Measurements from ENCODE around the gene ASIC2. TPM values are rescaled to one million over a fixed set of nuclear protein-coding genes. Genes with fewer than 3 reads are reported as not detected.

Gene ASIC2
- total RNA-seq, 5 donors from 2014 or later (not counting 1 experiment from before 2014, with no cell fraction given): not detected

DNA sequence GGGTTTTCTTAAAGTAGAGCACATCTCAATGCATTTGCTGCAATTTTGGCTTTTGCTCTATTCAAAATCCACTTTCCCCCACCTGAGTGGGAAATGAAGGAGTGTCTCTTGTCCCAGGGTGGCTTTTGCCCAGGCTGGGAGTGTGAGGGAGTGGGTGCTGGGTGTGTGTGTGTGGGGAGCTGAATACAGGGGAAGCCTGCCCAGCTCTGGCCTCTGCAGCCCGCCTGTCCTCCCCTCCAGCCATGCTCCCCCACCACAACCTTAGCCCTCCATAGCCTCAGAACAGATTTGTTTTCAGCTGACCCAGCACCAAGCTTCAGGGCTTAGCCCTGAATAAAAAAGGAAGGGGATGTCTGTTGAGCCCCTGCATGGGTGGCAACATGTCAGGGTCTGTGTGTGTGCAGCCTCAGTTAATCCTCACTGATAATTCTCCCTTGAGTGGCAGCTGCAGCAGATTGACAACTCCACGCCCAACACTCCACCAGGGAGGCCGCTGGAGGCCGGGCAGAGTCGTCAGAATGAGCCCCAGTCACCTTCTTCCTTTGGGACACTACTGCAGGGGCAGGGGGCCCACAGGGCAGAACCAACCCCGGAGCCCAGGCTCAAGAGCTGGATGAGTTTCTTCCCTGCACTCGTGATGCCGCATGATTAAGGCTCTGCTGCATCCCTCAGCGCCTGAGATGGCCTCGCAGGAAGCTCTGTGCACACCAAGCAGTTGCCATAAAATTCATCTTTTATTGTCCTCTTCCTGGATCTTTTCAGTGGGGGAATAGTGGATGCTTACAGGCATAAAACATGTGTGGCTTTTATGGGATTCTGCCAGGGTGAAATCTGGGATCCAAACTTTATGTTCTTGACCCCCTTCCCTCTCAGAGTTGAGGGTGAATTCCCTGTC lies 246.5 kb downstream of the ASIC2 start:
- H3K4me3 ChIP-seq (ENCODE audit: control insufficient read depth in 1 of 2, extremely low read depth in 1 of 2, low read length in 1 of 2): no peak overlapping the region
- no peak for DNase-seq
- H3K27me3 Mint-ChIP-seq: peaks cover 15 to 22% of the 10 kb centered on the region in 2 donors
- H3K27ac ChIP-seq (ENCODE audit: low read length): no peak overlapping the region
- CTCF ChIA-PET: no interaction called here
- ATAC-seq (replicated peaks in 1 of 4): no peak
- H3K9me3 ChIP-seq: no peaks in the 10 kb centered on the region
- no peaks in the 10 kb centered on the region for H3K4me1 Mint-ChIP-seq
- no peaks in the 10 kb centered on the region for H3K36me3 Mint-ChIP-seq
- WGBS (ENCODE audit: insufficient coverage): 48% methylated on average over 5 of the region's 10 CpGs
- H3K9me3 Mint-ChIP-seq: no peaks in the 10 kb centered on the region
- H3K27ac Mint-ChIP-seq: no peak overlapping the region
- POLR2A ChIA-PET: no interaction called here
- no peaks in the 10 kb centered on the region for H3K36me3 ChIP-seq (ENCODE audit: control insufficient read depth in 2 of 2, extremely low read depth in 1 of 2, insufficient read depth in 1 of 2, low read length in 1 of 2)
- peaks cover 0 to 14% of the 10 kb centered on the region in 2 experiments for H3K27me3 ChIP-seq (replicated peaks in 1 of 2; ENCODE audit: control insufficient read depth in 2 of 2, extremely low read depth in 1 of 2, insufficient read depth in 2 of 2, low read length in 1 of 2)
- H3K4me3 Mint-ChIP-seq: no peak overlapping the region
- no peaks in the 10 kb centered on the region for H3K4me1 ChIP-seq (ENCODE audit: control insufficient read depth in 1 of 2, extremely low read depth in 1 of 2, insufficient read depth in 2 of 2, low read length in 2 of 2)

DNA sequence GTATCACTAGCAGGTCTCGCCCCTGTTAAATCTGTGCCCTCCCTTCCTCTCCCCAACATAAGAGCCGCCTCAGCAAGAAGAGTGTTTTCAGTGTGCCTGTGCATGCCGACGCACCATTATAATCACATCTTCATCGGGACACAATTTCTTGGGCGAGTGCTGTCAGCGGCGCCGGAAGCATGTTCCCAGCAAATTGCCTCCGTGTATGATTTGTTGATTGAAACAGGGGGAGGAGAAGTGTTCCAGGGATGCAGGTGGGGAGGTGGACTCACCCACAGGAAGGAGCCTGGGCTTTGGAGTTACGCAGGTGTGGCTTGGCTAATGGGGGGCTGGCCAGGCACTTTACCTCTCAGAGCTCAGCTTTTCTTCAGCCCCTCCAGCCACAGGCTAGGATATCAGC lies 247.9 kb downstream of the ASIC2 start:
- peaks cover 17% of the 10 kb centered on the region in 2 donors for H3K27me3 Mint-ChIP-seq
- Histone ChIP-seq H3K36me3 (ENCODE audit: control insufficient read depth in 2 of 2, extremely low read depth in 1 of 2, insufficient read depth in 1 of 2, low read length in 1 of 2) (no peaks in the 10 kb centered on the region), H3K4me1 (ENCODE audit: control insufficient read depth in 1 of 2, extremely low read depth in 1 of 2, insufficient read depth in 2 of 2, low read length in 2 of 2) (no peaks in the 10 kb centered on the region), H3K27ac (ENCODE audit: low read length) (no peak overlapping the region), H3K4me3 (ENCODE audit: control insufficient read depth in 1 of 2, extremely low read depth in 1 of 2, low read length in 1 of 2) (no peak overlapping the region), H3K27me3 (replicated peaks in 1 of 2; ENCODE audit: control insufficient read depth in 2 of 2, extremely low read depth in 1 of 2, insufficient read depth in 2 of 2, low read length in 1 of 2) (peaks cover 0 to 14% of the 10 kb centered on the region in 2 experiments), H3K9me3 (no peaks in the 10 kb centered on the region)
- ATAC-seq (replicated peaks in 1 of 4): no peak
- POLR2A ChIA-PET: no interaction called here
- no peak overlapping the region for H3K4me3 Mint-ChIP-seq
- H3K27ac Mint-ChIP-seq: no peak overlapping the region
- DNase-seq: no peak
- H3K4me1 Mint-ChIP-seq: no peaks in the 10 kb centered on the region
- H3K36me3 Mint-ChIP-seq: no peaks in the 10 kb centered on the region
- CTCF ChIA-PET: no interaction called here
- 85% methylated on average over 7 of the region's 11 CpGs for WGBS (ENCODE audit: insufficient coverage)
- no peaks in the 10 kb centered on the region for H3K9me3 Mint-ChIP-seq

DNA sequence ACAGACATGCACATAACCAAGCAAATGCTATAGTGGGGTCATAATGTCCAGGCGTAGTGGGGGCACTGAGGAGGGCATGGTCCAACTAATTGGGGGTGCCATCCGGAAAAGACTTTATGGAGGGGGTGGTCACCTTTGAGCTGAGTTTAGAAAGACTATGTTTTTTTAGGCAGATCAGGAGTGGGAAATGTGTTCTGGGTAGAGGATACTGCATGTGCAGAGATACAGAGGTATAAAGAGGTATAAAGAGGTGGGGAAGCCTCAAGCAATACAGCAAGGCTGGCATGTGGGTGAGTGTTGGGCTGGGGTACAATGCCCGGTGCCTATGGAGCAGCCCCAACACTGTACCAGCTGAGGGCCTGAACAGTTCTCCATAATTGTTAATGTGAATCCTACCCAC lies 248.3 kb downstream of the ASIC2 start:
- WGBS (ENCODE audit: insufficient coverage): 90% methylated on average over 3 of the region's 3 CpGs
- Histone ChIP-seq H3K27me3 (replicated peaks in 1 of 2; ENCODE audit: control insufficient read depth in 2 of 2, extremely low read depth in 1 of 2, insufficient read depth in 2 of 2, low read length in 1 of 2) (peaks cover 0 to 14% of the 10 kb centered on the region in 2 experiments), H3K27ac (ENCODE audit: low read length) (no peak overlapping the region), H3K36me3 (ENCODE audit: control insufficient read depth in 2 of 2, extremely low read depth in 1 of 2, insufficient read depth in 1 of 2, low read length in 1 of 2) (no peaks in the 10 kb centered on the region), H3K4me3 (ENCODE audit: control insufficient read depth in 1 of 2, extremely low read depth in 1 of 2, low read length in 1 of 2) (no peak overlapping the region), H3K9me3 (no peaks in the 10 kb centered on the region), H3K4me1 (ENCODE audit: control insufficient read depth in 1 of 2, extremely low read depth in 1 of 2, insufficient read depth in 2 of 2, low read length in 2 of 2) (no peaks in the 10 kb centered on the region)
- H3K9me3 Mint-ChIP-seq: no peaks in the 10 kb centered on the region
- H3K4me3 Mint-ChIP-seq: no peak overlapping the region
- peaks cover 18 to 22% of the 10 kb centered on the region in 2 donors for H3K27me3 Mint-ChIP-seq
- no peak overlapping the region for H3K27ac Mint-ChIP-seq
- ChIA-PET CTCF (no interaction called here), POLR2A (no interaction called here)
- no peaks in the 10 kb centered on the region for H3K4me1 Mint-ChIP-seq
- no peak for DNase-seq
- no peak for ATAC-seq (replicated peaks in 1 of 4)
- no peaks in the 10 kb centered on the region for H3K36me3 Mint-ChIP-seq

DNA sequence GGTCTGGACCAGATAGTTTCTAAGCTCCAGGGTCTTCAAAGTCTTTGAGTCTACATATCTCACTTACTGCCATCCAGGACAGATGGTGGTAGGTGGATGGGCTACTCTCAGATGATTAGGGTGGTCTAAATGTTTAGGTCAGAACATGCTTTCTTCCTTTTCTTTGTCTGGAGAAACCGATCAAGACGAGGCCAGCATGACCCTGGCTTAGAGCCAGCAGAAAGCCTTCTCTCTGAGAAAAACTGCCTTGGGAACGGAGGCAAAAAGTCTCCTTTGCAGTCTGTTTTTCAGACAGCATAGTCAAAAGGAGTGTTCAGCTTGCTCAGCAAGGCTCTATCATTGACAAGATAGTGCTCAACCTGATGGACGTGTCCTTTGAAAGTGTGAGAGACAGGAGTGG lies 252.6 kb downstream of the ASIC2 start:
- ATAC-seq (replicated peaks in 1 of 4) (no peak), DNase-seq (no peak)
- no peaks in the 10 kb centered on the region for H3K4me1 ChIP-seq (ENCODE audit: control insufficient read depth in 1 of 2, extremely low read depth in 1 of 2, insufficient read depth in 2 of 2, low read length in 2 of 2)
- H3K27ac Mint-ChIP-seq: no peak overlapping the region
- peaks cover 42 to 48% of the 10 kb centered on the region in 2 donors for H3K27me3 Mint-ChIP-seq
- H3K36me3 ChIP-seq (ENCODE audit: control insufficient read depth in 2 of 2, extremely low read depth in 1 of 2, insufficient read depth in 1 of 2, low read length in 1 of 2): no peaks in the 10 kb centered on the region
- POLR2A ChIA-PET: no interaction called here
- no peaks in the 10 kb centered on the region for H3K36me3 Mint-ChIP-seq
- H3K4me3 Mint-ChIP-seq: no peak overlapping the region
- WGBS (ENCODE audit: insufficient coverage): 55% methylated on average over 4 of the region's 4 CpGs
- no peaks in the 10 kb centered on the region for H3K9me3 ChIP-seq
- CTCF ChIA-PET: no interaction called here
- H3K9me3 Mint-ChIP-seq: no peaks in the 10 kb centered on the region
- no peak overlapping the region for H3K27ac ChIP-seq (ENCODE audit: low read length)
- peaks cover 0 to 19% of the 10 kb centered on the region in 2 experiments for H3K27me3 ChIP-seq (replicated peaks in 1 of 2; ENCODE audit: control insufficient read depth in 2 of 2, extremely low read depth in 1 of 2, insufficient read depth in 2 of 2, low read length in 1 of 2)
- H3K4me3 ChIP-seq (ENCODE audit: control insufficient read depth in 1 of 2, extremely low read depth in 1 of 2, low read length in 1 of 2): no peak overlapping the region
- H3K4me1 Mint-ChIP-seq: no peaks in the 10 kb centered on the region

DNA sequence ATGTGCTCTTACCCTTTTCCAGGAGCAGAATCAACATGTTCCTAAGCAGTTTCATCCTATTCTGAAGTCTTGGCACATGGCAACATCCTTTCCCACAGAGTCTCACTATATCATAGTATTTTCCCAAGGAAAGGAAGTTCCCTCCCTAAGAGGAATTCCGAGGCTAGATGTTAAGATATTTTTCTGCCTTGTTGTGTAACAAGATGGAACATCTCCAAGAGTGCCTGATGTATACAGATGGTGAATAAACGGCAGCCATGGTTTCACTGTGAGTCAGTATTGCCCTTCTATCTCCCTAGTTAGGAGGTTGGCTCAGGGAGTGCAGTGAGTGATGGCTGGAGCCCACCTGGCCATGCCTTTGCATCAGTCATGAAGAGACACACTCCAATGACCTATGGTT lies 253.2 kb downstream of the ASIC2 start:
- H3K27me3 ChIP-seq (replicated peaks in 1 of 2; ENCODE audit: control insufficient read depth in 2 of 2, extremely low read depth in 1 of 2, insufficient read depth in 2 of 2, low read length in 1 of 2): peaks cover 0 to 14% of the 10 kb centered on the region in 2 experiments
- H3K9me3 ChIP-seq: no peaks in the 10 kb centered on the region
- no peaks in the 10 kb centered on the region for H3K4me1 Mint-ChIP-seq
- 17% methylated on average over 1 of the region's 2 CpGs for WGBS (ENCODE audit: insufficient coverage)
- H3K27ac ChIP-seq (ENCODE audit: low read length): no peak overlapping the region
- H3K27me3 Mint-ChIP-seq: peaks cover 46 to 48% of the 10 kb centered on the region in 2 donors
- no peaks in the 10 kb centered on the region for H3K9me3 Mint-ChIP-seq
- CTCF ChIA-PET: no interaction called here
- H3K4me3 Mint-ChIP-seq: no peak overlapping the region
- H3K27ac Mint-ChIP-seq: no peak overlapping the region
- no peaks in the 10 kb centered on the region for H3K36me3 ChIP-seq (ENCODE audit: control insufficient read depth in 2 of 2, extremely low read depth in 1 of 2, insufficient read depth in 1 of 2, low read length in 1 of 2)
- DNase-seq (no peak), ATAC-seq (replicated peaks in 1 of 4) (no peak)
- POLR2A ChIA-PET: no interaction called here
- H3K36me3 Mint-ChIP-seq: no peaks in the 10 kb centered on the region
- no peaks in the 10 kb centered on the region for H3K4me1 ChIP-seq (ENCODE audit: control insufficient read depth in 1 of 2, extremely low read depth in 1 of 2, insufficient read depth in 2 of 2, low read length in 2 of 2)
- H3K4me3 ChIP-seq (ENCODE audit: control insufficient read depth in 1 of 2, extremely low read depth in 1 of 2, low read length in 1 of 2): no peak overlapping the region

DNA sequence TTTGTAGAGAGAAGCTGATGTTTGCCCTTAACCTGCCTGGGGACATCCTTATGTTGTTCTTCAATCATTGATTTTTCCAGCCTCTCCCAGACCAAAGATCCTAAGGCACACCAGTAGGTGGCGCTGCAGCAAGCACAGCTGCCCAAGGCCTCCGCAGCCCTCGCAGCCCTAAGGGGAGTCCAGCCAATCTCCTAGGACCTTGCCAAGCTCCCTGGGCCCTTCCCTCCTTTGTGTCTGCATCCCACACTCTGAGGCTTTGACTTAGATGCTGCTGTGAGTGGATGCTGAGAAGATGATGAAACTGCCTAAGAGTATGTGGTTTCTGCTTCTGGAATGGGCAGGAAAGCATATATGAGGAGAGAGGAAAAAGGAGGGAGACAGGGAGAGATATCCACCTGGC lies 254.4 kb downstream of the ASIC2 start:
- H3K27me3 ChIP-seq (replicated peaks in 1 of 2; ENCODE audit: control insufficient read depth in 2 of 2, extremely low read depth in 1 of 2, insufficient read depth in 2 of 2, low read length in 1 of 2): peaks cover 0 to 16% of the 10 kb centered on the region in 2 experiments
- Mint-ChIP-seq H3K4me1 (no peaks in the 10 kb centered on the region), H3K36me3 (no peaks in the 10 kb centered on the region), H3K4me3 (no peak overlapping the region), H3K27me3 (peaks cover 50 to 57% of the 10 kb centered on the region in 2 donors), H3K27ac (no peak overlapping the region), H3K9me3 (no peaks in the 10 kb centered on the region)
- H3K27ac ChIP-seq (ENCODE audit: low read length): no peak overlapping the region
- no peak overlapping the region for H3K4me3 ChIP-seq (ENCODE audit: control insufficient read depth in 1 of 2, extremely low read depth in 1 of 2, low read length in 1 of 2)
- POLR2A ChIA-PET: no interaction called here
- 0% methylated on average over 3 of the region's 3 CpGs for WGBS (ENCODE audit: insufficient coverage)
- CTCF ChIA-PET: no interaction called here
- no peaks in the 10 kb centered on the region for H3K4me1 ChIP-seq (ENCODE audit: control insufficient read depth in 1 of 2, extremely low read depth in 1 of 2, insufficient read depth in 2 of 2, low read length in 2 of 2)
- H3K9me3 ChIP-seq: no peaks in the 10 kb centered on the region
- DNase-seq (no peak), ATAC-seq (replicated peaks in 1 of 4) (no peak)
- no peaks in the 10 kb centered on the region for H3K36me3 ChIP-seq (ENCODE audit: control insufficient read depth in 2 of 2, extremely low read depth in 1 of 2, insufficient read depth in 1 of 2, low read length in 1 of 2)

Measured in T-cell (primary cell).